Testis (tissue), 2 donors: Measurements from ENCODE around the gene TMEM191C.
"Not testable (repeated sequence)": the region's sequence is repeated elsewhere in the genome, so short reads cannot be mapped to it uniquely, and the experiment has no call there.

ENCODE experiments used
- CTCF ChIP-seq, 3 experiments: fragments of 450-650 bp in 2 of 3; fragments of 200-600 bp in 1 of 3; sonication (generic) in 1 of 3; IDR thresholded peaks; one replicate each; pipeline ENCODE4 v1.5.1; 2016 to 2019; ENCODE audit warnings: antibody characterized with exemption in 3 of 3, mild to moderate bottlenecking in 2 of 3, moderate library complexity in 1 of 3
- POLR2A ChIP-seq: fragments of 450-650 bp; IDR thresholded peaks from one replicate; pipeline ENCODE4 v1.6.1; 2017; ENCODE audit warnings: antibody characterized with exemption, mild to moderate bottlenecking, moderate library complexity

- TF ChIP-seq CTCF (IDR thresholded peaks at IDR 0.05); POLR2A: not testable (repeated sequence)
Observed at GRCh38 chr22:21442123-21442522, 25.1 kb upstream of the TMEM191C start.
